ENCODE data around the gene TSPYL1. TPM values are rescaled to one million over a fixed set of nuclear protein-coding genes. Genes with fewer than 3 reads are reported as not detected.

Gene TSPYL1
- total and polyA plus RNA-seq, 9 of the 15 experiments (the other 6 are each of a cell fraction or from before 2014, with no cell fraction given) = 23.1 to 56.8 (median 37.9) TPM

DNA sequence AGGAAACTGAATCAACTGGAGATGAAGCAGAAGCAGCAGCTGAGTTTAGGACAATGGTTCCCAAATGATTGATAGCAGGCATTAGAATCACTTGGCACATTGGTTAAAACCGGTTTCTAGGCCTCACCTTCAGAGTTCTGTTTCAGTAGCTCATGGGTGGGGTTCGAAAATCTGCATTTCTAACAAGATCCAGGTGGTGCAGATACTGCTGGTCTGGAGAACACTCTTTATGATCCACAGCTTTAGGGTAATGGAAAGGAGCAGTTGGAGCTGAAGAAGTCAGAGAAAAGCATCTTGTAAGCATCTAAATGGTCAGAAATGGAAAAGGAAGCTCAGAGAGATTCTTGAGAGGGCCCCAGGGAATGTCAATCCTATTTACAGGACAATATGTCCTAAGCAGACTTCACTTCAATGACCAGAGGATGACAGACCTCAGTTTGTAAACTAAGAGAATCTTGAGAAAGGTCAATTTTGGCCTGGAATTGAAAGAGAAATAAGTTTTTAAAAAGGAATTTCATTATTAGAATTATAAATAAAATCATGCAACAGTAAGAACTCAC lies 8.5 kb downstream of the TSPYL1 start (continued):
- TF ChIP-seq, protein P1, sequence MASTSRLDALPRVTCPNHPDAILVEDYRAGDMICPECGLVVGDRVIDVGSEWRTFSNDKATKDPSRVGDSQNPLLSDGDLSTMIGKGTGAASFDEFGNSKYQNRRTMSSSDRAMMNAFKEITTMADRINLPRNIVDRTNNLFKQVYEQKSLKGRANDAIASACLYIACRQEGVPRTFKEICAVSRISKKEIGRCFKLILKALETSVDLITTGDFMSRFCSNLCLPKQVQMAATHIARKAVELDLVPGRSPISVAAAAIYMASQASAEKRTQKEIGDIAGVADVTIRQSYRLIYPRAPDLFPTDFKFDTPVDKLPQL (IDR thresholded peaks at IDR 0.05; ENCODE audit: extremely low read depth, insufficient read length) = no peak

DNA sequence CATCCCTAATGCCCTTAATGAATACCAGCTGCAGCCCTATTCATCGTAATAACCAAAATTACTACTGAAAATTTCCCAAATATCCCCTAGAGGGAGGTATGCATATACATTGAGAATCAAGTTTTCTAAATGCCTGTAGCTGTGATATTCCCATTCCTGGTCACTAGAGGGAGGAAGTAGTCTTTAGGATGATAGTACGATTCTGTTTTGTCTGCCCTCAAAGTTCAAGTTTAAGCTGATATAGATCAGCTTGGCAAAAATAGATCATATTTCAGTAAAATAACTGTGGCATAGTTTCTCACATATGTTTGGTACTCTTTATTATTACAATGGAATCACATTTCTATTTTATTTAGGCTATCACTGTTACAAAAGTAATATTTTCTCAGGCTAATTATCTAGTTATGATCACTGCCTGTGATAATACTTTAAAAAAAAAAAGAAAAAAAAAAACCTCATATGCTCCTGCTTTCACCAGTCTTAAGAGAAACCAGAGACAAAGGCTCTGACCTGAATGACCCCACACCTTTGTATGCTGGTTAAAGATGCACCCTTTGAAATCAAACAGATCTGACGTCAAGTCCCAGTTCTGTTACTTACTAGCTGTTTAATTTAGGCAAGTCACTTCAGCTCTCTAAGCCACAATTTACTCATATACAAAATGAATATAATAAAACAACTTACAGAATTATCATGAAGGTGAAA lies 11.0 kb downstream of the TSPYL1 start:
- H3K9ac ChIP-seq (ENCODE audit: insufficient read depth in 1 of 2, low read depth in 2 of 2, low read length in 2 of 2) = no peak overlapping the region
- H3K27ac ChIP-seq (ENCODE audit: extremely low read depth, low read depth, low read length) = no peak overlapping the region
- H2AFZ ChIP-seq (ENCODE audit: low read depth, low read length) = no peak overlapping the region
- no peaks in the 10 kb centered on the region; a peak in 1 of 5 replicates for H3K4me1 ChIP-seq (replicated peaks in 1 of 2; ENCODE audit: control insufficient read depth in 2 of 2, insufficient read depth in 2 of 2, low read length in 2 of 2)
- H3K9me3 ChIP-seq (replicated peaks; ENCODE audit: control insufficient read depth, insufficient read depth, low read depth, low read length) = no peaks in the 10 kb centered on the region
- ChIA-PET POLR2A (interaction anchor here (0.6 to 3.8 kb wide), 8 partner anchors 9 to 391 kb away, joined by 3 to 27 read pairs (median 3); partner anchors contain the start of genes TSPYL1 and TSPYL4), CTCF (ENCODE audit: low intra/inter-chr PET ratio) (interaction anchor here (0.7 to 2.4 kb wide), 12 partner anchors 19 to 578 kb away, joined by 3 to 22 read pairs (median 3); no protein-coding TSS in a partner anchor)
- no peaks in the 10 kb centered on the region for H3K79me2 ChIP-seq (ENCODE audit: control insufficient read depth, insufficient read depth, low read length)
- H3K9me1 ChIP-seq (ENCODE audit: control insufficient read depth, insufficient read depth, low read length) = no peaks in the 10 kb centered on the region
- no peaks in the 10 kb centered on the region for H3K27me3 ChIP-seq (ENCODE audit: control insufficient read depth in 2 of 2, insufficient read depth in 2 of 2, low read length in 2 of 2)
- peaks cover 3% of the 10 kb centered on the region; the same call in 1 of the 3 replicates for H3K36me3 ChIP-seq (ENCODE audit: control insufficient read depth, insufficient read depth, low read length)
- DNase-seq (ENCODE audit: extremely low read depth in 1 of 4, low spot score in 3 of 4) = peak; percentile 59 to 76 (median 68)
- 46% methylated on average over 3 of the region's 3 CpGs for WGBS (ENCODE audit: insufficient coverage, low coverage, missing lambda C conversion rate)
- H4K20me1 ChIP-seq (replicated peaks; ENCODE audit: control insufficient read depth, insufficient read depth, low read length) = no peaks in the 10 kb centered on the region
- FAIRE-seq = peak; percentile 86
- H3K4me2 ChIP-seq (ENCODE audit: insufficient read depth, low read length) = no peak overlapping the region
- intact Hi-C loops (cut with micrococcal nuclease) (loop anchor here (1.0 to 5.0 kb wide), 8 partner anchors 49 to 699 kb away; no protein-coding TSS in a partner anchor), in situ Hi-C loops (cut with MboI) (loop anchor here (10.0 kb wide), 1 partner anchor 266 kb away; no protein-coding TSS in a partner anchor)
- no TSS peak for BruUV-seq (replicated peaks)
- H3K4me3 ChIP-seq = no peak overlapping the region
- ATAC-seq = peak; percentile 92
- TF ChIP-seq, protein P2, sequence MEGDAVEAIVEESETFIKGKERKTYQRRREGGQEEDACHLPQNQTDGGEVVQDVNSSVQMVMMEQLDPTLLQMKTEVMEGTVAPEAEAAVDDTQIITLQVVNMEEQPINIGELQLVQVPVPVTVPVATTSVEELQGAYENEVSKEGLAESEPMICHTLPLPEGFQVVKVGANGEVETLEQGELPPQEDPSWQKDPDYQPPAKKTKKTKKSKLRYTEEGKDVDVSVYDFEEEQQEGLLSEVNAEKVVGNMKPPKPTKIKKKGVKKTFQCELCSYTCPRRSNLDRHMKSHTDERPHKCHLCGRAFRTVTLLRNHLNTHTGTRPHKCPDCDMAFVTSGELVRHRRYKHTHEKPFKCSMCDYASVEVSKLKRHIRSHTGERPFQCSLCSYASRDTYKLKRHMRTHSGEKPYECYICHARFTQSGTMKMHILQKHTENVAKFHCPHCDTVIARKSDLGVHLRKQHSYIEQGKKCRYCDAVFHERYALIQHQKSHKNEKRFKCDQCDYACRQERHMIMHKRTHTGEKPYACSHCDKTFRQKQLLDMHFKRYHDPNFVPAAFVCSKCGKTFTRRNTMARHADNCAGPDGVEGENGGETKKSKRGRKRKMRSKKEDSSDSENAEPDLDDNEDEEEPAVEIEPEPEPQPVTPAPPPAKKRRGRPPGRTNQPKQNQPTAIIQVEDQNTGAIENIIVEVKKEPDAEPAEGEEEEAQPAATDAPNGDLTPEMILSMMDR (IDR thresholded peaks at IDR 0.05 in 2 of 3, conservative IDR thresholded peaks at IDR 0.05 in 1 of 3; ENCODE audit: insufficient read depth in 2 of 3, low read depth in 1 of 3, low read length in 3 of 3) = peak; percentile 88 to 99 (median 97)
- TF ChIP-seq NCOR1 (IDR thresholded peaks at IDR 0.05) (peak; percentile 37), LCOR (CRISPR knock-in tag; IDR thresholded peaks at IDR 0.05) (0 out of 2 replicates have a peak, but pooled peaks have one; percentile 37), ZBTB7A (IDR thresholded peaks at IDR 0.05; ENCODE audit: borderline replicate concordance, control insufficient read depth, low read depth, low read length) (no peak), TBL1XR1 (IDR thresholded peaks at IDR 0.05; ENCODE audit: low read length in 2 of 2) (0 out of 4 replicates have a peak, but pooled peaks of 1 of the 2 experiments have one; percentile 29), MEF2D (tag; conservative IDR thresholded peaks at IDR 0.05; ENCODE audit: low read depth) (no peak), GTF2E2 (tag; IDR thresholded peaks at IDR 0.05) (0 out of 2 replicates have a peak, but pooled peaks have one; percentile 32), XRCC4 (IDR thresholded peaks at IDR 0.05; ENCODE audit: extremely low read depth, insufficient read depth, insufficient read length) (no peak), RAD21 (CRISPR knock-in tag; conservative IDR thresholded peaks at IDR 0.05 in 1 of 2, IDR thresholded peaks at IDR 0.05 in 1 of 2) (peak; percentile 96 to 97)
- TF ChIP-seq, protein P3, sequence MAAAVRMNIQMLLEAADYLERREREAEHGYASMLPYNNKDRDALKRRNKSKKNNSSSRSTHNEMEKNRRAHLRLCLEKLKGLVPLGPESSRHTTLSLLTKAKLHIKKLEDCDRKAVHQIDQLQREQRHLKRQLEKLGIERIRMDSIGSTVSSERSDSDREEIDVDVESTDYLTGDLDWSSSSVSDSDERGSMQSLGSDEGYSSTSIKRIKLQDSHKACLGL (CRISPR knock-in tag; IDR thresholded peaks at IDR 0.05; ENCODE audit: borderline replicate concordance, poor library complexity, severe bottlenecking) = no peak
- TF ChIP-seq, protein P4, sequence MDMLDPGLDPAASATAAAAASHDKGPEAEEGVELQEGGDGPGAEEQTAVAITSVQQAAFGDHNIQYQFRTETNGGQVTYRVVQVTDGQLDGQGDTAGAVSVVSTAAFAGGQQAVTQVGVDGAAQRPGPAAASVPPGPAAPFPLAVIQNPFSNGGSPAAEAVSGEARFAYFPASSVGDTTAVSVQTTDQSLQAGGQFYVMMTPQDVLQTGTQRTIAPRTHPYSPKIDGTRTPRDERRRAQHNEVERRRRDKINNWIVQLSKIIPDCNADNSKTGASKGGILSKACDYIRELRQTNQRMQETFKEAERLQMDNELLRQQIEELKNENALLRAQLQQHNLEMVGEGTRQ (CRISPR knock-in tag; IDR thresholded peaks at IDR 0.05) = no peak

Measured in K562 (cell line).